Dedifferentiated amniotic fluid mesenchymal stem cell (primary cell): ENCODE results near the gene PLB1.

Experiments
- DNase-seq: peaks from one replicate; pipeline ENCODE4 v3.0.0-alpha.2; 2016; ENCODE audit errors: extremely low spot score

Gene PLB1

DNA sequence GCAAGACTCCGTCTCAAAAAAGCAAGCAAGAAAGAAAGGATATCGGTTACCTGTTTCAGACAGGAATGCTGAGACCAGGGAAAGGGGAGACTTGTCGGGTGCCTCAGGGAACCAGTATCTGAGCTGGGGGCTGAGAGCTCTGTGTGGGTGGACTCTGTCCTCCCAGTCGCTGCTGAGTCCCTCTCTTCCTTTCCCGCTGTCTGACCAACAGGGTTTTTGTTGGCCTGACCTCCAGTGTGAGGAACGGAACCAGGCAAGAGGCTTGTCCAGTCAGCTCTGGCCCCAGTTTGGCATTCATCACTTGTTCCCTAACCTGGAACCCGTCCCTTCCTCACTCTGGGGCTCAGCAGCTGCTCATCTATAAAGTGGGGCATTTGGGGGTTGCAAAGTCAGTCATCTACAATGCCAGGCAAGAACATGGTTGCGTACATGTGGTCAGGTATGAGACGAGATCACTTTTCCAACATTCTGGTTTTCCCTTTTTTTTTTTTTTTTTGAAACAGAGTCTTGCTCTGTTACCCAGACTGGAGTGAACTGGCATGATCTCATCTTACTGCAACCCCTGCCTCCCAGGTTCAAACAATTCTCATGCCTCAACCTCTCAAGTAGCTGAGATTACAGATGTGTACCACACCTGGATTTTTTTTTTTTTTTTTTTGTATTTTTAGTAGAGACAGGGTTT lies 116.4 kb downstream of the PLB1 start:
- DNase-seq = no peak

DNA sequence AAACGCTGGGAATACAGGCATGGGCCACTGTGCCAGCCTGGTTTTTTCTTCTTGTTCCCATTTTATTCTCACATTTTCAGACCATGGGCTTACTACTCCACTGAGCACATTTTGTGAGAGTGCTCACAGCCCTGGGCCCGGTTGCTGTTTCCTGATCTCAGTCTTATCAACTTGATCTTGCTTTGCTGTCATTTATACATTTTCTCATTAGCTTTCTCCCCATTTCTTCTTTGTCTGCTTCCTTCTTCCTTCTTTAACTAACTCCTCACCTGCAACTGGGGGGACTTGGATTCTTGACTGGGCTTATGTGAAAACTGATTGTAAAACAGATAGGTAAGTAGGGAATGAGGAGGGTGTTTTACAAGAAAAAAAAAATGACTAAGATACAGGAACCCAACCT lies 117.3 kb downstream of the PLB1 start:
- DNase-seq = no peak

DNA sequence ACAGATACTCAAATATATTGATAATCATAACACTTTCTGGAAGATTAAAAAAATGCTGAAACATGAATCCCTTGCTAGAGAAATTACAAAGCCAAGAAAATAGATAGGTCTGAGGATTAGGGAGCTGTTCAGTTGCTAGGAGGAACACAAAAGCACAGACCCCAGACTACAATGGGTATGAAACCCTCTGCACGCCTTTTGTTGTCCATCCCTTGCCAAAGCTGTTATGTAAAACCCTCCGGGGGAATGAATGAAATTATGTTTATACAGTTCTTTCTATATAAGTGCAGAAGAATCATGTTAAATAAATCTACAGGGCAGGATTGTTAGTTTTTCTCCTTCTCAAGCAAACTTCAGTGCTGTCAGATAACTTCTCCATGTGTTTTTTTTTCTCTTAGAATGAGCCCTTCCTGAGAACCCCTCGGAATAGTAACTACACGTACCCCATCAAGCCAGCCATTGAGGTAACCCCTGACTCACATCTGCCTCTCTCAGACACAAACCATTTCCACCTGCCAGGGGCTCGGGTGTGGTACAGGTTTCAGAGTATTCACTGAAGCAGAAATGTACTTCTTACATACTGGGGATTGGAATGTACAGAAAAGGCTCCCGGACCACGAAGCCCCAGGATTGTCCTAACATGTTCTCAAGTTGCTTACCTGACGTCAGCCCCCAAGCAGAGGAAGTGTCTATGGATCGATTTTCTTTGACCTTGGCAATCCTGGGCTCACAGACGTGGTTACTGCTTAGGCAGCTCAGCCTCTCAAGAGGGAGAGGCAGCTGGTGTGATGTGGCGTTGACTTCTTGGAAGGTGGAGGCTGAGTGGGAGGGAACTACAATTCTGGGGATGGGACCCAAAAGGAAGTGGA lies 118.0 kb downstream of the PLB1 start:
- DNase-seq = peak; percentile 15

DNA sequence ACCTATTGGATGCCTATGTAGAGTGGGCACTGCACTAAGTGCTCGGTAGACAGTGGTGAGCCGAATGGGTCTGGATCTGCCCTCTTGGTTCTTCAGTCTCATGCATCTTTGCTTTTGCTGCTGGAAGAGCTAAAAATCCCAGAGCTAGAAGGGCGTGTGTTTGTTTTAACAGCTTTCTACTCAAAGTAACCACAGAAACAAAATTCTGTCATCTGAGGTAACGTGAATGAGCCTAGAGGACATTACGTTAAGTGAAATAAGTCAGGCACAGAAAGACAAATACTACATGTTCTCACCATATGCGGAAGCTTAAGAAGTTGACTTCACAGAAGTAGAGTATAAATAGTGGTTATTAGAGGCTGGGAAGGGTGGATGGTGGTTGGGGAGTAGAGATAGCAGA lies 119.8 kb downstream of the PLB1 start:
- no peak for DNase-seq

DNA sequence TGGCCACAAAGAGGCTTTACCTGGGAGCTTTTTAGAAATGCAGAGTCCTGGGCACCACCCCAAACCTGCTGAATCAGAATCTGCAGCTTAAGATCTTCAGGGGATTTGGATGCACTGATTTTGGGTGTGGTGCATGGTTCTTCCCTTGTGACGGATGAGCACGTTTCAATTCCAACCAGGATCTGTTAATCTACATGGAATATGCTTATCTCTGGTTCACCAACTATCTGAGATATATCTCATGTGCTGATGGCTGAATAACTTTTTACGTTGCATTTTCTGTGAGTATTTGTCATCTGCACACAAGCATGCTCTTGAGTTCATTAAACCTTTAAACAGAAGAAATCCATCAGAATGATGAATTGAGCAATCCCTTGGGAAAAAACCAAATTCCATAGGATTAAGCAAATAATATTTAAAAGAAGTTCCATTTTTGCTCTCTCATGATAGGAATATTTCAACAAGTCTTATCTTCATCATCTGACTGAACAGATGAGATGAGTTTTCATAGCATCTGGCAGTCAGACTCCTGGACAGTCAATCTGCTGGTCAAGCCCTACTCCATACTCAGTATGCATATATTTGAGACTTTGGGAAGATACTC lies 120.6 kb downstream of the PLB1 start:
- no peak for DNase-seq

DNA sequence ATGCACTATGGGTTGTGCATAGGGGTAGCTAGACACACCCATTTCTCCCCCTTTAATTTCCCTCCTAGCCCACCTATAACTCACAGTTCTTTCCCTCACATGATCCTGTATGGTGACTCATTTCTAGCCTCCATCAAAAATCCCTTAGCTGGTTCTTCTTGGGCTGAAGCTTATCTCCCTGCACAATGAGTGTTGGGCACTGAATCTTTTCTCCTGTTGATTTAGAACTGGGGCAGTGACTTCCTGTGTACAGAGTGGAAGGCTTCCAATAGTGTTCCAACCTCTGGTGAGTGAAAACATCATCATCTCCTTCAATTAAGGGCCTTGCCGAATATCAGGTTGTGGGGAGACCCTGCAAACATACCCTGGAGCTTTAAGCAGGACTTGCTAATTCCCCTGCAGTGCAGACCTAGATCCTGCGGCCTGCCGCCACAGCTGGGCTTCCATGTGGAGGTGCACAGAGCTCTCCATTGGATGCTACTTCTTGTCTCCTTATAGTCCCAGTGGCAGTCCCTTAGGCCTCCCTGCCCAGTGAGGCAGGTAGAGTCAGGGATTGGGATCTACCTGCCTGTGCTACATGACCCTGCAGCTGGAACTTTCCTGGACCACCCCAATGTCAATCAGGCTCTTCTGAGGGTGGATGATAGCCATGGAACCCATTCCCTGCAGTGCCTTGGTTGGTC lies 121.8 kb downstream of the PLB1 start:
- no peak for DNase-seq

DNA sequence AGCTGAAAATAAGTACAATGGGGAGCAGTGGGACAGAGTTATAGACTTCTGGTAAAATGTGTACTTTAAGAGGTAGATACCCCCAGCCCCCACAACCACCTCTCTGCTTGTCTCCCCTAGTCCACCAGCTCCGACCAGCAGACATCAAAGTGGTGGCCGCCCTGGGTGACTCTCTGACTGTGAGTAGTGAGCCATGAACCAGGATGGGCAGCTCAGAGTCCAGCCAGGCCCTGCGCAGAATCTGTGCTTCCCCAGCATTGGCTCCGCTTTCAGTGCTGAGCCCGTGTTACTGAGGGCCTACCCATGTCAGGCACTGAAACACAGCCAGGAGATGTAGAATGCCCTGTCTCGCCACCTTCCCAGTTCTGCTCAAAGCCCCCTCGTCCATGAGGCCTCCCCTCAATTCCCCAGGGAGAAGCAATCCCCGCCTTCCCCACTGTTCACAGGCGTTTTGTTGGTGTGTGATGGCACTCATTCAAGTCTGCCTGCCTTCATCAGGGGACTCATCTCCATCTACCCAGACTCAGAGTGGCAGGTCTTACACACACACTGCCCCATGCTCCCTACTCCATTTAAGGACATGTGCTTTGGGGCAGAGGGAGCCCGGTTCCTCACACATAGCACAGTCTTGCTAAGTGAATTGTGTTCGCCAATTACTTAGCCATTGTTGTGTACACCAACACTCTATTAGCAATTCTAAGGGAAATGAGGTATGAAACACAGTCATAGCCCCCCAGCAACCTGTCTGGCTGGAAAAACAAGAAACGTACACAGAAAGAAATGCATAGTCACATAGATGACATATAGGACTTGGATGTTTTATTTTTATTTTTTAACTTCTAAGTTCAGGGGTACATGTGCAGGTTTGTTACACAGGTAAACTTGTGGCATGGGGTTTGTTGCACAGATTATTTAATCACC lies 122.6 kb downstream of the PLB1 start:
- no peak for DNase-seq

DNA sequence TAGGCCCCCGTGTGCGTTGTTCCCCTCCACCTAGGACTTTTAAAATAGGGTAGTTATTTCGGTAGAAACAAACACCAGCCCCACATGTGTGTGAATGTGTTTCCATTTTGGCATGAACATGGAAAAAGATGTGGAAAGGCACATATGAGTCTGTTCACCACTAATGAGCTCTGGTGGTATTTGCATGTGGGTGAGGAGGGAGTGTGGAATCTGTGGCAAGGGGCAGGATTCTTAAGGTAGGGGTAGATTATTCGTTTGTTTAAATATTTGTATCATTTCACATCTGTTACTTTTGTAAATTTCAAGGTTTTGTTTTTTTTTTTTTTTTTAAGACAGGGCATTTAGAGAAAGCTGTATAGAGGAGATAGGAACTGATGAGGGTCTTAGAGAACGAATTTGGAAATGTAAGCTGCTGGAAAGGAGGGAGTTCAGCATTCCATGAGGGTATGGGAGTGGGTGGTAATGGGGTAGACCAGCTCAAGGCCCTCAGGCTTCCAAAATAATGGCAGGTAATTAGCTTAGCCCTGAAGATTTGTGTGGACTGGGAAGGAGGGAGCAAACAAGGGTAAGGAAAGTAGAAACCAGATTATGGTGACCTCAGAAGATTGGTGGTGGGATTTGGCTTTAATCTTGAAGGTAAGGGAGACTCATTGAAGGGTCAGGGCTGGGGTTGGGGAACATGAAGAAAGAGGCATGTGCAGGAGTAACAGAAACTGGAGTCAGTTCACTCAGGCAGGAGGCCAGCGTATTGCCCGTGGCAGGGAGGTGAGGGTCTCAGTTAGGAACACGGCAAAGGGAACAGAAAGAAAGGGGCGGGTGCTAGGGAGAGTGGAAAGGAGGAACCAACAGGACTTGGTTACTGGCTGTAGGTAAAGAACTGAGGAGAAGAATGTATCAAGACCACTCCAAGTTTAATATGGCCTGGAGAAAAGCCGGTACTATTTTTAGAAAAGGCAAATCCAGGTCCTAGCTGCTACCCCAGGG lies 123.6 kb downstream of the PLB1 start:
- DNase-seq = no peak

DNA sequence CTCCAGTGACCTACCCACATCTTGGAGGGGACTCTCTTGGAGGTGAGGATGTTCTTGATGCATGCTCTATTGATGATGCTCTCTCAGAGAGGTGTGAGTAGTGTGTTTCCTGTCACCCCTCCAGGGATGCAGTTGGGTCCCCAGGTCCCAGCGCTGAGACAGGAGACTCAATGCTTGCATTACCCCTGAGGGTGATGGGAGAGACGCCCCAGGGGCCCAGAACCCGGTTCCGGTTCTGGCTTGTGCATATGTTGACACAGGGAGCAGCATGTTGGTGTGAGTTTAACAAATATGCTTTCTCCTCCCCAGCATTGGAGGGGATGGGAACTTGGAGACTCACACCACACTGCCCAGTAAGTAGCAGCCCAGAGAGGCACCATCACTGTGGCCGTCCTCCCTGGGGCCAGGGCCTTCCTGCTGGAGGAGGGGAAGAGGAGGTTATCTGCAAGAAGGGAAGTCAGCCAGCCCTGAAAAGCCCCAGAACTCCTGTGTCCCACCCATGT lies 124.5 kb downstream of the PLB1 start:
- DNase-seq = no peak

DNA sequence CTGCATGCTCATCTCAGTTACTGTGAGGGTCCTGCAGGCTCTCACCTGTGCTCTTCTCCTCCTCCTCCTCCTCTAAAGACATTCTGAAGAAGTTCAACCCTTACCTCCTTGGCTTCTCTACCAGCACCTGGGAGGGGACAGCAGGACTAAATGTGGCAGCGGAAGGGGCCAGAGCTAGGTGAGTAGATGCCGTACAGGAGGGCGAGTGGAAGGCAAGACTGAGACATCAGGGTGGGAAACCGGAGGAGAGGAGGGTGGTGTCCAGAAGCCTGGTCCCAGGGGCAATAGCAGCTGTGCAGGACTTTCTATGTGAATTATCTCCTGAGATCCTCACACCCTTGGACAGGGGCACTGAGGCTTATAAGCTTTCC lies 124.9 kb downstream of the PLB1 start:
- no peak for DNase-seq

DNA sequence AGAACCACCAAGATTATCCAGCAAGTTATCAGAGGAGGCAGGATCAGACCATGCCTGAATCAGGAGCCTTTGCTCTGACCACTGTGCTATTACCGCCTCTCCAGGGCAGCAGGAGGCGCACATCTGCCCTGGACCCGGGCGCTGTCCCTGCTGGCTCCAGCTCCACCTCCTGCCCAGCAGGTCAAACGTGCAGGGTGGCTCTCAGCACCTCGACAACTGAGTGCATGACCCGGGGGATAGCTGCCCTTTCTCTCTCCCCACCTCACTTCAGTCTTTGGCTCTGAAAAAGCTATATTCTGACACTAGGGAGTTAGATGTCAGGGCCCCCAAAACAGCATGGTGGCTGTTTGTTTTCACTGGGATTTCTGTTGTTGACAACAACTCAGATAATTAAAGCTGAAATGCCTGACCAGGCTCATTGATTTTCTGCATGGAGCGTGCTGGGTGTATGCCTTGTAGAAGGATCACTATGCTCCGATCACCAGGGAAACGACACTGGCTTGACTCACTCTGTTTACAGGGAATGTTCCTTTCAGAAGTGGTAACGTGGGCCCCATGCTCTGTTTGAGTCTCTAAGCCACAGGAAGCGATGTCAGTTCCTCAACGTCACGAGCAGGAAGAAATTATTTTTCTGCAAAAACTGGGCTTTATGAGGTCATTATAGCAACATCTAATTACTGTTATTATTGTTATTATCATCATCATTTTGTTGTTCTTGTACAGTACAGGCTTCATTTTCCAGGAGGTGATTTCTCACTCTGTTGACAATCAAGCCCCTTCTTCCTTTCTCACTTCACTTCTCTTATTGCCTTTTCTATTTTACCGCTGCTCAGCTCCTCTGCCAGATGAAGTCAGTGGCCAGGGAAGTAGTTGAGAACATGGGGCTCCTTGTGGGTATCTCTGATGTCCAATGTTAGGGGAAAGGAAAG lies 125.6 kb downstream of the PLB1 start:
- peak; percentile 93 for DNase-seq

DNA sequence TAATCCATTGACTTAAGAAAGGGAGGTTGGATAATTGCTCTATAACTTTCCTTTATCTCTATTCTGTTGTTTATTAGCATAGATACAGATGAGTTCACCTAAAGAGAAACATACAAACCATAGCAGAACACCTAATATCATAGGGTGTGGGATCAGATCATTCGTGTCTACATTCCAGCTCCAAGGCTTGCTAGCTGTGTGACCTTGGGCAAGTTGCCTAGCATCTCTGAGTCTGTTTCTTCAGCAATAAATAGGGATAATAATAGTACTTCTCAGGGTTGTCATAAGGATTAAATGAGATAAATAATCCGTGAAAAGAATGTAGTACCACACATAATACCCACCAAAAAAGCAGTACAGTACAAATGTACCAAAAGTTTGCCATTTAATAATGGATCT lies 126.2 kb downstream of the PLB1 start:
- DNase-seq = no peak

DNA sequence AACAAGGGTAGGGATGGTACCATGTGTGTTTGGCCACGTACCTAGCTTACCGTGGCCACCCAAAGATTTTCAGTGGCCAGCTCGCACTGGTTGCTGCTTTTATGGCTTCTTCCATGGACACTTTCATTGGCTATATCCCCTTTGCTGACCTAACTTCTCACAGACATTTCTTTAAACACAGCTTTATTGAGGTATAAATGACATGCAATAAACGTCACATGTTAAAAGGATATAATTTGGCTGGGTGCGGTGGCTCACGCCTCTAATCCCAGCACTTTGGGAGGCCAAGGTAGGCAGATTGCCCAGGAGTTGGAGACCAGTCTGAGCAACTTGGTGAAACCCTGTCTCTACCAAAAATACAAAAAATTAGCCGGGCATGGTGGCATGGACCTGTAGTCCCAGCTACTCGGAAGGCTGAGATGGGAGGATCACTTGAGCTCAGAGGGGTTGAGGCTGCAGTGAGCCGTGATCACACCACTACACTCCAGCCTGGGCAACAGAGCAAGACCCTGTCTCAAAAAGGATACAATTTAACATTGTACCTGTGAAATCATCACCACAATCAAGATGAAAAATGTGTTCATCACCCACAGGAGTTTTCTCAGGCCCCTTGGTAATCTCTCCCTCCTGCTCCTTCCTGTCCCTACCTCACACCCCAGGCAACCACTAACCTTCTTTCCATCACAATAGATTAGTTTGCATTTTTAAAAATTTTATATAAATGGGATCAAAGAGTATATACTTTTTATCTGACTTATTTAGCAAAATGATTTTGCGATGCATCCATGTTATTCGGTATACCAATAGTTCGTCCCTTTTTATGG lies 127.9 kb downstream of the PLB1 start:
- DNase-seq = no peak

DNA sequence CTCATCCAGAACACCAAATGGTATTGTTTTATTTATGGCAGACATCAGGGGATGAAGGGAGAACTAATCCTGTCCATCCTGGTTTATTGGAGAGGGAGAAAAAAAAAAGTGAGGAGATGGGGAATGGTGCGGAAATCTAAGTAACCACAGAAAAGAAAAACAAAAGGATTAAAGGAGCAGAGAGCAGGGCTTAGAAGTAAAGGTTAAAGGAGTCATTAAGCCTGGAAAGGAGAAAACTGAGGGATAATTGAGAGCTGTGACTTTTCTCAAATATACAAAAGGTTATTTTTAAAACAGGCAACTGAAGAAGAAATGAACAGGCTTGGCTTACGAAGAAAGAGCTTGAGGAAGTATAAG lies 128.6 kb downstream of the PLB1 start:
- DNase-seq = no peak

DNA sequence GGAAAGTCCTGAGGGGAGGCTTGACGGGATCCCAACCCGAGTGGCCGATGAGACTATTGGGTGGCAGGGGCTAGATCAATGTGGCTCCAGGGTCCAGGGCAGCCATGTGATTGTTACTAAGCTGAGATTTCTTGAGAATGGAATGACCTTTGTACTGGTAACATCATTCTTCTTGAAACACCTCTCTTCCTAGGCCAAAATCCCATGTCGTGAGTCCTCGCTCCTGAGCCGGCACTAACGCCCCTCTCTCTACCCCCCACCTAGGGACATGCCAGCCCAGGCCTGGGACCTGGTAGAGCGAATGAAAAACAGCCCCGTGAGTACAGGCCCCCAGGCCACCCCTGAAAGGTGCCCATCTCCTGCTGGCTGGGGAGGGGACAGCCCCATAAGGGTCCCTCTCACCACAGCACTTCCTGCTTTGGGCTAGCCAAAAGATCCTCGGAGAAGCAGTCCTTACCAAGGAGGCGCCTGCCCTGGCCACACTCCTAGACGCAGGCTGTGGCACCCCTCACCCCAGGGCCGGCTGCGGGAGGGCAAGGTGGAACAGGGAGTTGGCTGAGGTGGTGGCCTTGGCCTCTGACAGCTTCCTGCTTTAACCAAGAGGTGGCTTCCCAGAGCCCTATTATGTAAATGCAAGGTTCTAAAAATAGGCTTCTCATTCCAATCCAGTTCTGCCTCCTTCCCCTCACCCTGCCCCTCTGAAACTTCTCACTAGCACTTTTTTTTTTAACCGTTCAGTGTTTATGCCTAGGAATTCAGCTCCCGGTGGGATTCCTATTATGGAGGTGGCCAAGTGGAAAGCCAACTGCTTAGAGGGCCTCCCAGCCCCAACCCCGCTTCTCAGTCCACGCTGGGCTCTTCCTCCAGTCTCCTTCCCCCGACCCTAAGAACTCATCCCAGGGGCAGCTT lies 129.2 kb downstream of the PLB1 start:
- no peak for DNase-seq

DNA sequence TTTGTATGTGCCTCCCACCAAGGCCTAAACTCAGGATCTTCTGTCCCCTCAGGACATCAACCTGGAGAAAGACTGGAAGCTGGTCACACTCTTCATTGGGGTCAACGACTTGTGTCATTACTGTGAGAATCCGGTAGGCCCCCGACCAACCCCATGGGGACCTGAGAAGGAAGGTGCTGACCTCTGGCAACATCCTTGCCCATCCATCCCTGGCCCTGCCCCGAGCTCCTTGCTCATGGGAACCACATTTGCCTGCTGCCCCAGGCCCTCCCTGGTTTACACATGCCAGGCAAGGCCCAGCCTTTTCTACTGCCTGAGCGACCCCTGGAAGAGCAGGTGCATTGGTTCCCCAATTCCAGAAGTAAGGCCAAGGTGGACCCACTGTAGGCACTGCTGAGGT lies 130.5 kb downstream of the PLB1 start:
- DNase-seq = no peak

DNA sequence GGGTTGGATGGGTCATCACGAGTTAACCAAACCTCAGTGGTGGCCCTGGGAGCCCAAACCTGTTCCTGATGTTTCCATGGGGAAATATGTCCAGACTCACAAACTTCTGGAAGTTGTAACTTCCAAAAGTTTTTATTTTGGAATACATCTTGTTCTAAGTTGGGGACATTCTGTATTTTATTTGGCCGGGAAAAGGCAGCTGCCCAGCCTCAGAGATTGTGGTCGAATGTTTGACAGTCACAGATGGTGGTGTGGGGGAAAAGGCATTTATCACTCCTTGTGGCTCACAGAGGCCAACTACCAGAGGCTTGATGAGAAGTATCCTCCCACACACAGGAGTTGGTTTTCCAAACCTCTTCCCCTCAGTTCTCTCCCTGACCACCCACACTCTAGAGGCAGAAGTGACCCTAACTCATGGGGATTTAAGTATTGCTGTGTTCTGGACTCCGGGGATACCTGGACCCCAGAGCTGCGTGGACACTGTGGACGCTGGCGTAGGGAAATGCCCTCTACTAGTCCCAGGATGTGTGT lies 131.1 kb downstream of the PLB1 start:
- no peak for DNase-seq
